ENCODE data around the gene SRPX2. TPM values are rescaled to one million over a fixed set of nuclear protein-coding genes. Genes with fewer than 3 reads are reported as not detected.

Gene SRPX2
- total RNA-seq, 1 donor from 2014 or later = 39.3 TPM

- Histone ChIP-seq H3K4me1 (ENCODE audit: insufficient read depth, low read length) (peaks cover 13% of the 10 kb centered on the region), H3K79me2 (ENCODE audit: insufficient read depth, low read length) (no peaks in the 10 kb centered on the region), H3K9ac (ENCODE audit: low read length) (peak overlapping the region; percentile 41), H3K9me3 (ENCODE audit: insufficient read depth, low read depth, low read length) (no peaks in the 10 kb centered on the region), H3K27ac (ENCODE audit: low read depth, low read length) (peak overlapping the region; percentile 42), H3K4me2 (ENCODE audit: low read length) (peak overlapping the region; percentile 22), H3K36me3 (ENCODE audit: insufficient read depth, low read length) (peaks cover 4% of the 10 kb centered on the region), H2AFZ (ENCODE audit: low read depth, low read length) (no peak overlapping the region), H4K20me1 (ENCODE audit: insufficient read depth, low read length) (no peaks in the 10 kb centered on the region), H3K27me3 (ENCODE audit: insufficient read depth, low read length) (no peaks in the 10 kb centered on the region), H3K4me3 (ENCODE audit: insufficient read depth, low read depth, low read length) (no peak overlapping the region)
- Mint-ChIP-seq H3K4me1 (ENCODE audit: low read depth, unreplicated experiment) (peaks cover 1% of the 10 kb centered on the region), H3K4me3 (ENCODE audit: unreplicated experiment) (no peak overlapping the region), H3K27ac (ENCODE audit: unreplicated experiment) (no peak overlapping the region), H3K27me3 (ENCODE audit: low read depth, unreplicated experiment) (no peaks in the 10 kb centered on the region), H3K9me3 (ENCODE audit: unreplicated experiment) (no peaks in the 10 kb centered on the region), H3K36me3 (ENCODE audit: low read depth, unreplicated experiment) (peaks cover 8% of the 10 kb centered on the region)
- FAIRE-seq (peak; percentile 86), DNase-seq (ENCODE audit: low read depth) (peak; percentile 77)
- no peak for TF ChIP-seq CTCF (IDR thresholded peaks at IDR 0.05; ENCODE audit: insufficient read depth, low read depth, low read length)
- no peak for TF ChIP-seq EZH2 (IDR thresholded peaks at IDR 0.05; ENCODE audit: insufficient read depth, low read length)
Measured at GRCh38 chrX:100673397-100673953, 29.5 kb downstream of the SRPX2 start.

DNA sequence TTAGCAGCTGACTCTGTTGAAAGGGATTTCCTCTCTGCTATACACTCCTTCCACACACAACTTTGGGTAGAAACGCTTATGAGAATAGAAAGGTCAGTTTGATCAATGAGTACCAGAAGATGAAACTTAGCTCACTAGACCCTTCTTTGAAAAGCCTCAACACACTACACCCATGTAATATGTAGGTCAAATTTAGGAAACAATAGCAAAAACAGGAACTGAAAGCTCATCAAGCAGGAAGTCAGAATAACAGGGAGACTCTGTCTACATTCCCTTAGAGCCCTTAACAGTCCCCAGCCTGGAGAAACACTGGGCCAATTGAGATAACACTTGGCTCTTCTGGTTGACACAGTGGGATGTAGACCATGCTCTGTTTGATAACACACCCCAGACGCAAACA lies 30.7 kb downstream of the SRPX2 start:
- no peak overlapping the region for H3K27ac Mint-ChIP-seq (ENCODE audit: unreplicated experiment)
- H3K4me2 ChIP-seq (ENCODE audit: low read length) = no peak overlapping the region
- no peak overlapping the region for H3K4me3 Mint-ChIP-seq (ENCODE audit: unreplicated experiment)
- DNase-seq (ENCODE audit: low read depth) (no peak), FAIRE-seq (no peak)
- no peak overlapping the region for H2AFZ ChIP-seq (ENCODE audit: low read depth, low read length)
- no peak overlapping the region for H3K27ac ChIP-seq (ENCODE audit: low read depth, low read length)
- peaks cover 1% of the 10 kb centered on the region for H3K4me1 Mint-ChIP-seq (ENCODE audit: low read depth, unreplicated experiment)
- H3K9ac ChIP-seq (ENCODE audit: low read length) = no peak overlapping the region
- peaks cover 4% of the 10 kb centered on the region for H3K36me3 ChIP-seq (ENCODE audit: insufficient read depth, low read length)
- TF ChIP-seq EZH2 (IDR thresholded peaks at IDR 0.05; ENCODE audit: insufficient read depth, low read length) = no peak
- no peak for TF ChIP-seq CTCF (IDR thresholded peaks at IDR 0.05; ENCODE audit: insufficient read depth, low read depth, low read length)
- no peaks in the 10 kb centered on the region for H4K20me1 ChIP-seq (ENCODE audit: insufficient read depth, low read length)
- no peaks in the 10 kb centered on the region for H3K27me3 ChIP-seq (ENCODE audit: insufficient read depth, low read length)
- no peaks in the 10 kb centered on the region for H3K79me2 ChIP-seq (ENCODE audit: insufficient read depth, low read length)
- no peaks in the 10 kb centered on the region for H3K27me3 Mint-ChIP-seq (ENCODE audit: low read depth, unreplicated experiment)
- H3K36me3 Mint-ChIP-seq (ENCODE audit: low read depth, unreplicated experiment) = peaks cover 8% of the 10 kb centered on the region
- peaks cover 13% of the 10 kb centered on the region for H3K4me1 ChIP-seq (ENCODE audit: insufficient read depth, low read length)
- no peaks in the 10 kb centered on the region for H3K9me3 ChIP-seq (ENCODE audit: insufficient read depth, low read depth, low read length)
- H3K9me3 Mint-ChIP-seq (ENCODE audit: unreplicated experiment) = no peaks in the 10 kb centered on the region
- no peak overlapping the region for H3K4me3 ChIP-seq (ENCODE audit: insufficient read depth, low read depth, low read length)

- H3K36me3 ChIP-seq (ENCODE audit: insufficient read depth, low read length) = no peaks in the 10 kb centered on the region
- peak overlapping the region; percentile 25 for H3K27ac ChIP-seq (ENCODE audit: low read depth, low read length)
- no peaks in the 10 kb centered on the region for H3K27me3 Mint-ChIP-seq (ENCODE audit: low read depth, unreplicated experiment)
- peaks cover 10% of the 10 kb centered on the region for H3K36me3 Mint-ChIP-seq (ENCODE audit: low read depth, unreplicated experiment)
- no peak overlapping the region for H3K4me2 ChIP-seq (ENCODE audit: low read length)
- no peaks in the 10 kb centered on the region for H4K20me1 ChIP-seq (ENCODE audit: insufficient read depth, low read length)
- peaks cover 17% of the 10 kb centered on the region for H3K4me1 ChIP-seq (ENCODE audit: insufficient read depth, low read length)
- H3K4me1 Mint-ChIP-seq (ENCODE audit: low read depth, unreplicated experiment) = peaks cover 7% of the 10 kb centered on the region
- H3K4me3 ChIP-seq (ENCODE audit: insufficient read depth, low read depth, low read length) = no peak overlapping the region
- TF ChIP-seq EZH2 (IDR thresholded peaks at IDR 0.05; ENCODE audit: insufficient read depth, low read length) (no peak), CTCF (IDR thresholded peaks at IDR 0.05; ENCODE audit: insufficient read depth, low read depth, low read length) (no peak)
- no peaks in the 10 kb centered on the region for H3K9me3 ChIP-seq (ENCODE audit: insufficient read depth, low read depth, low read length)
- no peaks in the 10 kb centered on the region for H3K79me2 ChIP-seq (ENCODE audit: insufficient read depth, low read length)
- no peak overlapping the region for H3K27ac Mint-ChIP-seq (ENCODE audit: unreplicated experiment)
- FAIRE-seq (no peak), DNase-seq (ENCODE audit: low read depth) (peak; percentile 65)
- H3K27me3 ChIP-seq (ENCODE audit: insufficient read depth, low read length) = no peaks in the 10 kb centered on the region
- no peak overlapping the region for H3K4me3 Mint-ChIP-seq (ENCODE audit: unreplicated experiment)
- peak overlapping the region; percentile 10 for H3K9ac ChIP-seq (ENCODE audit: low read length)
- no peak overlapping the region for H2AFZ ChIP-seq (ENCODE audit: low read depth, low read length)
- H3K9me3 Mint-ChIP-seq (ENCODE audit: unreplicated experiment) = no peaks in the 10 kb centered on the region
Measured at GRCh38 chrX:100677611-100678181, 33.7 kb downstream of the SRPX2 start.
